ENCODE data around the gene CETP.

CETP gene

GRCh38 chr16:57030346-57030902 lies 68.7 kb downstream of the CETP start:
- H3K27ac ChIP-seq (ENCODE audit: low read length): no peak overlapping the region
- H3K9ac ChIP-seq (ENCODE audit: low read depth, low read length): no peak overlapping the region
- no peak for ATAC-seq (ENCODE audit: insufficient read depth, low read depth)
- TF ChIP-seq EZH2 (IDR thresholded peaks at IDR 0.05; ENCODE audit: borderline replicate concordance, low read depth, low read length, severe bottlenecking) (no peak), CTCF (IDR thresholded peaks at IDR 0.05; ENCODE audit: borderline replicate concordance, extremely low read depth, low read length, poor library complexity, severe bottlenecking) (no peak)
- no peaks in the 10 kb centered on the region for H4K20me1 ChIP-seq (ENCODE audit: insufficient read depth, low read length)
- H3K36me3 ChIP-seq (ENCODE audit: insufficient read depth, low read length): no peaks in the 10 kb centered on the region
- no peak overlapping the region for H3K4me2 ChIP-seq (ENCODE audit: insufficient read depth, low read length)
- no peak for DNase-seq
- H3K4me3 ChIP-seq (ENCODE audit: low read depth in 1 of 2, low read length in 2 of 2): no peak overlapping the region
- no peaks in the 10 kb centered on the region for H3K79me2 ChIP-seq (ENCODE audit: insufficient read depth, low read length)
- no peak overlapping the region for H2AFZ ChIP-seq (ENCODE audit: low read depth, low read length)
- no peaks in the 10 kb centered on the region for H3K9me3 ChIP-seq (ENCODE audit: insufficient read depth, low read length, severe bottlenecking)
- H3K4me1 ChIP-seq (ENCODE audit: insufficient read depth, low read length): no peaks in the 10 kb centered on the region
- no peaks in the 10 kb centered on the region for H3K27me3 ChIP-seq (ENCODE audit: insufficient read depth, low read length, poor library complexity)

GRCh38 chr16:57031156-57031555 lies 69.4 kb downstream of the CETP start:
- Histone ChIP-seq H3K27ac (ENCODE audit: low read length) (no peak overlapping the region), H3K79me2 (ENCODE audit: insufficient read depth, low read length) (no peaks in the 10 kb centered on the region), H2AFZ (ENCODE audit: low read depth, low read length) (no peak overlapping the region), H3K27me3 (ENCODE audit: insufficient read depth, low read length, poor library complexity) (no peaks in the 10 kb centered on the region), H3K36me3 (ENCODE audit: insufficient read depth, low read length) (no peaks in the 10 kb centered on the region), H3K4me1 (ENCODE audit: insufficient read depth, low read length) (no peaks in the 10 kb centered on the region), H3K4me3 (ENCODE audit: low read depth in 1 of 2, low read length in 2 of 2) (no peak overlapping the region), H4K20me1 (ENCODE audit: insufficient read depth, low read length) (no peaks in the 10 kb centered on the region), H3K4me2 (ENCODE audit: insufficient read depth, low read length) (no peak overlapping the region), H3K9ac (ENCODE audit: low read depth, low read length) (no peak overlapping the region), H3K9me3 (ENCODE audit: insufficient read depth, low read length, severe bottlenecking) (no peaks in the 10 kb centered on the region)
- TF ChIP-seq CTCF (IDR thresholded peaks at IDR 0.05; ENCODE audit: borderline replicate concordance, extremely low read depth, low read length, poor library complexity, severe bottlenecking): no peak
- no peak for TF ChIP-seq EZH2 (IDR thresholded peaks at IDR 0.05; ENCODE audit: borderline replicate concordance, low read depth, low read length, severe bottlenecking)
- ATAC-seq (ENCODE audit: insufficient read depth, low read depth): no peak
- no peak for DNase-seq

GRCh38 chr16:57032346-57032745 lies 70.6 kb downstream of the CETP start:
- H3K27ac ChIP-seq (ENCODE audit: low read length): no peak overlapping the region
- no peaks in the 10 kb centered on the region for H3K27me3 ChIP-seq (ENCODE audit: insufficient read depth, low read length, poor library complexity)
- H2AFZ ChIP-seq (ENCODE audit: low read depth, low read length): no peak overlapping the region
- H3K4me2 ChIP-seq (ENCODE audit: insufficient read depth, low read length): no peak overlapping the region
- no peaks in the 10 kb centered on the region for H3K9me3 ChIP-seq (ENCODE audit: insufficient read depth, low read length, severe bottlenecking)
- DNase-seq (no peak), ATAC-seq (ENCODE audit: insufficient read depth, low read depth) (no peak)
- TF ChIP-seq CTCF (IDR thresholded peaks at IDR 0.05; ENCODE audit: borderline replicate concordance, extremely low read depth, low read length, poor library complexity, severe bottlenecking) (no peak), EZH2 (IDR thresholded peaks at IDR 0.05; ENCODE audit: borderline replicate concordance, low read depth, low read length, severe bottlenecking) (no peak)
- no peak overlapping the region for H3K4me3 ChIP-seq (ENCODE audit: low read depth in 1 of 2, low read length in 2 of 2)
- no peaks in the 10 kb centered on the region; the same call in 1 of the 2 replicates for H3K4me1 ChIP-seq (ENCODE audit: insufficient read depth, low read length)
- H3K9ac ChIP-seq (ENCODE audit: low read depth, low read length): no peak overlapping the region
- no peaks in the 10 kb centered on the region for H4K20me1 ChIP-seq (ENCODE audit: insufficient read depth, low read length)
- no peaks in the 10 kb centered on the region for H3K36me3 ChIP-seq (ENCODE audit: insufficient read depth, low read length)
- no peaks in the 10 kb centered on the region for H3K79me2 ChIP-seq (ENCODE audit: insufficient read depth, low read length)

GRCh38 chr16:57032931-57033330 lies 71.2 kb downstream of the CETP start:
- no peak overlapping the region for H3K4me2 ChIP-seq (ENCODE audit: insufficient read depth, low read length)
- H3K9ac ChIP-seq (ENCODE audit: low read depth, low read length): no peak overlapping the region
- H3K79me2 ChIP-seq (ENCODE audit: insufficient read depth, low read length): no peaks in the 10 kb centered on the region
- H3K4me1 ChIP-seq (ENCODE audit: insufficient read depth, low read length): peaks cover 6% of the 10 kb centered on the region
- H3K9me3 ChIP-seq (ENCODE audit: insufficient read depth, low read length, severe bottlenecking): no peaks in the 10 kb centered on the region
- no peaks in the 10 kb centered on the region for H3K27me3 ChIP-seq (ENCODE audit: insufficient read depth, low read length, poor library complexity)
- H3K27ac ChIP-seq (ENCODE audit: low read length): no peak overlapping the region
- no peak for TF ChIP-seq EZH2 (IDR thresholded peaks at IDR 0.05; ENCODE audit: borderline replicate concordance, low read depth, low read length, severe bottlenecking)
- TF ChIP-seq CTCF (IDR thresholded peaks at IDR 0.05; ENCODE audit: borderline replicate concordance, extremely low read depth, low read length, poor library complexity, severe bottlenecking): no peak
- no peak overlapping the region for H3K4me3 ChIP-seq (ENCODE audit: low read depth in 1 of 2, low read length in 2 of 2)
- no peaks in the 10 kb centered on the region for H3K36me3 ChIP-seq (ENCODE audit: insufficient read depth, low read length)
- no peak overlapping the region for H2AFZ ChIP-seq (ENCODE audit: low read depth, low read length)
- H4K20me1 ChIP-seq (ENCODE audit: insufficient read depth, low read length): no peaks in the 10 kb centered on the region
- ATAC-seq (ENCODE audit: insufficient read depth, low read depth) (no peak), DNase-seq (no peak)
